IPS-18a (cell line): Measurements from ENCODE around the gene TMUB1.
A peak's percentile ranks its signal among the peaks of the same experiment; 100 is the strongest.

ENCODE experiments used
- H3K27ac ChIP-seq: one replicate; pipeline ENCODE4 v1.5.1; 2013; ENCODE audit warnings: low read length
- H3K27me3 ChIP-seq: one replicate; pipeline ENCODE4 v1.6.1; 2013; ENCODE audit warnings: mild to moderate bottlenecking, low read length; ENCODE audit not compliant: control insufficient read depth, insufficient read depth
- H3K36me3 ChIP-seq: one replicate; pipeline ENCODE4 v1.6.1; 2013; ENCODE audit warnings: low read depth, low read length; ENCODE audit not compliant: control insufficient read depth
- H3K4me1 ChIP-seq: one replicate; pipeline ENCODE4 v1.6.1; 2013; ENCODE audit warnings: low read depth, low read length; ENCODE audit not compliant: control insufficient read depth
- H3K4me3 ChIP-seq: one replicate; pipeline ENCODE4 v1.5.1; 2013; ENCODE audit warnings: low read length
- H3K9ac ChIP-seq: one replicate; pipeline ENCODE4 v1.6.1; 2013; ENCODE audit warnings: mild to moderate bottlenecking, low read length, moderate library complexity
- H3K9me3 ChIP-seq: one replicate; pipeline ENCODE4 v1.6.1; 2013; ENCODE audit warnings: low read depth, low read length; ENCODE audit not compliant: control insufficient read depth

The TMUB1 gene

GRCh38 chr7:151125846-151126481 is 42.7 kb upstream of the TMUB1 start:
- Histone ChIP-seq H3K36me3 (no peaks in the 10 kb centered on the region), H3K4me3 (peak overlapping the region; percentile 60), H3K9ac (no peak overlapping the region), H3K27ac (no peak overlapping the region), H3K4me1 (peaks cover 7% of the 10 kb centered on the region), H3K27me3 (peaks cover 20% of the 10 kb centered on the region), H3K9me3 (no peaks in the 10 kb centered on the region)

GRCh38 chr7:151125470-151125845 is 42.2 kb upstream of the TMUB1 start:
- H3K4me1 ChIP-seq: peaks cover 7% of the 10 kb centered on the region
- H3K36me3 ChIP-seq: peaks cover 2% of the 10 kb centered on the region
- H3K4me3 ChIP-seq: peak overlapping the region; percentile 60

GRCh38 chr7:151124899-151125399 is 41.7 kb upstream of the TMUB1 start:
- H3K9me3 ChIP-seq: no peaks in the 10 kb centered on the region
- peaks cover 7% of the 10 kb centered on the region for H3K4me1 ChIP-seq
- H3K27me3 ChIP-seq: peaks cover 20% of the 10 kb centered on the region
- H3K27ac ChIP-seq: no peak overlapping the region
- H3K9ac ChIP-seq: no peak overlapping the region
- H3K36me3 ChIP-seq: peaks cover 7% of the 10 kb centered on the region
- H3K4me3 ChIP-seq: peak overlapping the region; percentile 60

More at GRCh38 chr7:151125470-151125845, 42.2 kb upstream of the TMUB1 start:
- H3K27ac ChIP-seq: no peak overlapping the region
- H3K9me3 ChIP-seq: no peaks in the 10 kb centered on the region
- H3K9ac ChIP-seq: no peak overlapping the region
- peaks cover 20% of the 10 kb centered on the region for H3K27me3 ChIP-seq

GRCh38 chr7:151124481-151124880 is 41.2 kb upstream of the TMUB1 start:
- Histone ChIP-seq H3K27ac (no peak overlapping the region), H3K9ac (no peak overlapping the region), H3K9me3 (no peaks in the 10 kb centered on the region), H3K36me3 (peaks cover 7% of the 10 kb centered on the region), H3K4me3 (no peak overlapping the region), H3K27me3 (peaks cover 20% of the 10 kb centered on the region), H3K4me1 (peaks cover 7% of the 10 kb centered on the region)

DNA sequence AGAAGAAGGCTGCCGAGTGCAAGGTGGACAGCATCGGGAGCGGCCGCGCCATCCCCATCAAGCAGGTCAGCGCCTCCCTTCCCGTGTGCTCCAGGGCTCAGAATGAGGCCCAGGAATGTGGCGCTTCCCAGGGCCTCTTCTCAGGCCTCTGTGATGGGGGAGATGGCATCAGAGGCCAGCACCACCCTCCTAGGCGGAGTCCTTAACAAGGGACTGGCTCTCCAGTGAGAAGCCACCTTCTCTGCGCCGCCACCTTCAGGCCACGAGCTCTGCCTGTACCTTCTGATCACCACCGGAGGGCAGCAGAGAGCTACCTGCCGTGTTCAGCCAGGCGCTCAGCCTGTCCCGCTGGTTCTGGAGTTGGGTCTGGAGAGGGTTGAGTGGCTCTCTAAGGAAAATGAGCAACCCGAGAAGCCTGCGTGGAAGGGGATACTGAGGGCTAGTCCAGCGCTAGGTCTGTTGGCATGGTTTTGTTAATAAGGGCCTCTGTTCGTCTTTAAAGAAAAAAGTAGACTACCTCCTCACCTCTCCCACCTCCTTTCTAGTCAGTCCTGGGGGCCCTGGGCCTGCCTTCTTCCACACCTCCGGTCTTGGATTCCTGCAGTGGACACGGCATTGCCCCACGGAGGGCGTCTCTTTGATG is 40.6 kb upstream of the TMUB1 start:
- peaks cover 7% of the 10 kb centered on the region for H3K36me3 ChIP-seq
- H3K4me3 ChIP-seq: no peak overlapping the region
- H3K4me1 ChIP-seq: peaks cover 7% of the 10 kb centered on the region
- peaks cover 20% of the 10 kb centered on the region for H3K27me3 ChIP-seq
- no peak overlapping the region for H3K27ac ChIP-seq
- H3K9ac ChIP-seq: no peak overlapping the region
- H3K9me3 ChIP-seq: no peaks in the 10 kb centered on the region

- Histone ChIP-seq H3K9ac (no peak overlapping the region), H3K36me3 (peaks cover 7% of the 10 kb centered on the region), H3K4me3 (no peak overlapping the region), H3K27ac (no peak overlapping the region), H3K4me1 (peaks cover 7% of the 10 kb centered on the region), H3K27me3 (peaks cover 20% of the 10 kb centered on the region), H3K9me3 (no peaks in the 10 kb centered on the region)
These were observed 40.0 kb upstream of the TMUB1 start for GRCh38 chr7:151123158-151123821.

GRCh38 chr7:151122796-151123157 is 39.5 kb upstream of the TMUB1 start:
- Histone ChIP-seq H3K4me3 (no peak overlapping the region), H3K27ac (no peak overlapping the region), H3K4me1 (peaks cover 7% of the 10 kb centered on the region), H3K9ac (no peak overlapping the region), H3K9me3 (no peaks in the 10 kb centered on the region), H3K27me3 (peaks cover 20% of the 10 kb centered on the region), H3K36me3 (peaks cover 7% of the 10 kb centered on the region)

- no peak overlapping the region for H3K27ac ChIP-seq
- peaks cover 7% of the 10 kb centered on the region for H3K36me3 ChIP-seq
- H3K4me1 ChIP-seq: peaks cover 7% of the 10 kb centered on the region
These were observed 39.0 kb upstream of the TMUB1 start for GRCh38 chr7:151122276-151122675.

GRCh38 chr7:151121380-151122170 is 38.3 kb upstream of the TMUB1 start:
- Histone ChIP-seq H3K4me1 (peaks cover 4% of the 10 kb centered on the region), H3K4me3 (no peak overlapping the region), H3K9me3 (no peaks in the 10 kb centered on the region), H3K27ac (no peak overlapping the region), H3K27me3 (peaks cover 14% of the 10 kb centered on the region), H3K36me3 (peaks cover 7% of the 10 kb centered on the region), H3K9ac (no peak overlapping the region)

More at GRCh38 chr7:151122276-151122675, 39.0 kb upstream of the TMUB1 start:
- no peak overlapping the region for H3K4me3 ChIP-seq
- no peaks in the 10 kb centered on the region for H3K9me3 ChIP-seq
- H3K27me3 ChIP-seq: peaks cover 20% of the 10 kb centered on the region
- no peak overlapping the region for H3K9ac ChIP-seq

GRCh38 chr7:151120896-151121295 is 37.6 kb upstream of the TMUB1 start:
- Histone ChIP-seq H3K9ac (no peak overlapping the region), H3K4me3 (no peak overlapping the region), H3K36me3 (peaks cover 7% of the 10 kb centered on the region), H3K27ac (no peak overlapping the region), H3K27me3 (peaks cover 20% of the 10 kb centered on the region), H3K4me1 (peaks cover 3% of the 10 kb centered on the region), H3K9me3 (no peaks in the 10 kb centered on the region)

- Histone ChIP-seq H3K36me3 (peaks cover 7% of the 10 kb centered on the region), H3K27ac (no peak overlapping the region), H3K4me3 (no peak overlapping the region), H3K4me1 (no peaks in the 10 kb centered on the region), H3K27me3 (peaks cover 22% of the 10 kb centered on the region), H3K9me3 (no peaks in the 10 kb centered on the region), H3K9ac (no peak overlapping the region)
These were observed 36.6 kb upstream of the TMUB1 start for GRCh38 chr7:151119902-151120301.
